GM18858 (cell line): Measurements from ENCODE around the gene B9D1.

Source experiments
- ATAC-seq: cut with Tn5 transposase; IDR thresholded peaks from one replicate; pipeline ENCODE4 v1.9.1; 2021; ENCODE audit not compliant: unreplicated experiment

The B9D1 gene

GRCh38 chr17:19325542-19325941 lies 37.0 kb downstream of the B9D1 start:
- no peak for ATAC-seq

DNA sequence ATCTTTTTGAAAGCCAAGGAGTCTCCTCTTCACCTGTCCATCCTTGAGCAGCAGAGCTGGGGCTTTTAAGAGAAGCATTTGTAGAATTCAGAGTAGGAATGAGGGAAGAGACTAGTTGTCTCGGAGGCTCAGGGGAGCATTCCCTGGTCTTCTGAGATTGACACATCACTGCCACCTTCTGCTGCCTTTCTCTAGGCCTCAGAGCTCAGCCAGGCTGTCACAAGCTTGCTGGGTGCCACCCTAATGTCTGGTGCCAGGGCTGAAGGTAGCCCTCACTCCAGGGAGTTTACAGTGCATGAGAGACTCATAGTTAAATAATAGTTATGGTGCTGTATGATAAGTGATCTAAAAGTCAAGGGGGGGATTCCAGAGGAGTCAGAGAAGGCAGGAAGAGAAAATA lies 39.7 kb downstream of the B9D1 start:
- ATAC-seq = no peak

GRCh38 chr17:19322129-19322505 lies 40.4 kb downstream of the B9D1 start:
- no peak for ATAC-seq

GRCh38 chr17:19321481-19322128 lies 40.9 kb downstream of the B9D1 start:
- no peak for ATAC-seq

DNA sequence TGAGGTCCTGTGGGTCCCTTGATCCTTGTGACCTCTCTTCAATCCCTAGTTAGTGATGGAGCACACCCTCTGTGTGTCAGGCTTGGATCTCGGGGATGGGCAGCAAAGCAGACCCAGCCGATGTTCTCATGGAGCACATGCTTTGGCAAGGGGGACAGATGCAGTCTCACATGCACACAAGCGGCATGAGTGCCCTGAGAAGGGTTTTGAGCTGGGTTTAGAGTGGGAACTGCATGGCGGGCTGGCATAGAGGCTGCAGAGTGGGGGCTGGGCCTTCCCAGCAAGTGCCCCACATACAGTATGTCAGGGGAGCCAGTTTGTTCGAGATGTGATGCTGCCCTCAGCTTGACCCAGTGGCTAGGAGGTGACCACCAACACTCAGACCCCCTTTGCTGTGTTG lies 41.6 kb downstream of the B9D1 start:
- ATAC-seq = no peak

GRCh38 chr17:19319771-19320505 lies 42.6 kb downstream of the B9D1 start:
- ATAC-seq = no peak

GRCh38 chr17:19318611-19319010 lies 43.9 kb downstream of the B9D1 start:
- no peak for ATAC-seq

GRCh38 chr17:19317359-19318095 lies 45.0 kb downstream of the B9D1 start:
- ATAC-seq = no peak

- ATAC-seq = no peak
These were observed 45.7 kb downstream of the B9D1 start for GRCh38 chr17:19316761-19317358.

GRCh38 chr17:19315104-19315503 lies 47.4 kb downstream of the B9D1 start:
- ATAC-seq = no peak

GRCh38 chr17:19313746-19314651 lies 48.5 kb downstream of the B9D1 start:
- ATAC-seq = no peak

GRCh38 chr17:19313066-19313745 lies 49.3 kb downstream of the B9D1 start:
- ATAC-seq = no peak

DNA sequence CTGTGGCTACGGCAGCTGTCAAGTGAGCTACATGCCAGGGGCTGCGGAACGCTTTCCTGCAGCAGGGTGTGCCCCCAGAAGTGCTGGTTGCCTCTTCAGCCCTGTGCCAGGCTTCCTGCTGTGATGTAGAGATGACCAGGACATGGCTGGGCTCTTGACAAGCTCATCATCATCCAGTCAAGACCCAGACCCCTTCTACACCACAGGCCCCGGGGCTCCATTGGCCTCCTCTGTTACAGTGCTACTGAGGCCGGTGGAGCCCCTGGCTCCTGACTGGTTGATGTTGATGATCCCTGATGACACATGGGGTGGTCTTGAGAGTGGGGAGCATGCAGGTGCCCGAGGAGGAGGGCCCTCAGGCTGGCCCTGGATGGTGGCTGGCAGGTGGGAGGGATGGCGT lies 50.1 kb downstream of the B9D1 start:
- no peak for ATAC-seq

- no peak for ATAC-seq
These were observed 50.9 kb downstream of the B9D1 start for GRCh38 chr17:19311421-19312215.

GRCh38 chr17:19311016-19311415 lies 51.5 kb downstream of the B9D1 start:
- no peak for ATAC-seq

DNA sequence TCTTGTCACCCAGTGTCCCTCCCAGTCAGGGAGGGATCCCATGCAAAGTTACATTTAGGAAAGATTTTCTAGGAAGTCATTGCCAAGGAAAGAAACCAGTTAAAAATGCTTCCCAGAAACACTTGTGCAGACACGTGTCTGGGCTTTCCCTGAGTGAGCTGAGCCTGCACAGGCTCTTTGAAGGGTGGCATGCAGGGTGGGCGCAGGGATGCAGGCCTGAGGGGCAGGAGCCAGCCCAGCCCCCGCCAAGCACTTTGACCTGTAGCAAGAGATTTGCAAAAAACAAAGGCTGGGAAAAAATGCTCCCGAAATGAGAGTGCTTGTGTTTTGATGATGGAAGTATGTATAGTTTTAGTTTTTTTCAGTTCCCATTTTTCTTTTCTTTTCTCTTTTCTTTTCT lies 52.4 kb downstream of the B9D1 start:
- ATAC-seq = no peak

- ATAC-seq = no peak
These were observed 52.8 kb downstream of the B9D1 start for GRCh38 chr17:19309701-19310100.

- ATAC-seq = no peak
These were observed 54.1 kb downstream of the B9D1 start for GRCh38 chr17:19308398-19308797.

GRCh38 chr17:19307521-19307920 lies 55.0 kb downstream of the B9D1 start:
- ATAC-seq = no peak
